Ishikawa (cell line): ENCODE measurements around the gene KMT5B.

Experiments used
- CEBPB ChIP-seq: IDR thresholded peaks from 2 replicates; pipeline ENCODE4 v1.6.1; 2012
- EGR1 ChIP-seq: IDR thresholded peaks from 2 replicates; pipeline ENCODE4 v1.6.1; 2012
- EP300 ChIP-seq: IDR thresholded peaks from 2 replicates; pipeline ENCODE4 v1.6.1; 2012; ENCODE audit warnings: borderline replicate concordance
- FOXM1 ChIP-seq: IDR thresholded peaks from 2 replicates; pipeline ENCODE4 v1.6.1; 2012; ENCODE audit warnings: low read depth, borderline replicate concordance
- RAD21 ChIP-seq: IDR thresholded peaks from 2 replicates; pipeline ENCODE4 v1.6.1; 2012; ENCODE audit warnings: low read depth
- REST ChIP-seq: IDR thresholded peaks from 2 replicates; pipeline ENCODE4 v1.6.1; 2012; ENCODE audit warnings: low read depth, mild to moderate bottlenecking
- TEAD4 ChIP-seq: IDR thresholded peaks from 2 replicates; pipeline ENCODE4 v1.6.1; 2012
- USF1 ChIP-seq: IDR thresholded peaks from 2 replicates; pipeline ENCODE4 v1.6.1; 2012

DNA sequence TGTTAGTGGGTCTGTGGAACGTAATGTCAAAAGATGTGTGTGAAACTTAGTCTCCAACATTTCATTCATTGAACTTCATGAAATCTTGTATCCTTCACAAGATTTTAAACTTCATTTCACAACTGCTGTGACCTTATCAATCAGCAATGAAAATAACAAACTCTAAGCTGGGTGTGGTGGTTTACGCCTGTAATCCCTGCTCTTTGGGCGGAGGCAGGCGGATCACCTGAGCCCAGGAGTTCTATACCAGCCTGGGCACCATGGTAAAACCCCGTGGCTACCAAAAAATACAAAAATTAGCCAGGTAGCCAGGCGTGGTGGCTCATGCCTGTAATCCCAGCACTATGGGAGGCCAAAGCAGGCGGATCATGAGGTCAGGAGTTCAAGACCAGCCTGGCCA, 97.0 kb downstream of the KMT5B start:
- TF ChIP-seq RAD21 (no peak), REST (no peak), FOXM1 (no peak), USF1 (no peak), CEBPB (no peak), TEAD4 (no peak), EP300 (no peak), EGR1 (no peak)
